DOHH2 (cell line): Measurements from ENCODE around the gene PRDM16.

Experiments
- CTCF ChIP-seq: fragments of 200-600 bp; sonication (generic); IDR thresholded peaks from one replicate; pipeline ENCODE4 v1.5.1; 2014; ENCODE audit warnings: antibody characterized with exemption, mild to moderate bottlenecking, low read depth, low read length; ENCODE audit not compliant: poor library complexity, severe bottlenecking
- EZH2phosphoT487 ChIP-seq: fragments of 200-600 bp; sonication (generic); IDR thresholded peaks from 2 replicates; pipeline ENCODE4 v1.6.1; 2017; ENCODE audit warnings: borderline replicate concordance, mild to moderate bottlenecking, antibody characterized with exemption, low read length, moderate library complexity, mixed read lengths

- TF ChIP-seq CTCF: no peak
- no peak for TF ChIP-seq EZH2phosphoT487
These were observed 135.7 kb downstream of the PRDM16 start for GRCh38 chr1:3204725-3205124.
